ENCODE results near the gene ATP23.

The ATP23 gene

GRCh38 chr12:57993834-57994233 is 52.5 kb downstream of the ATP23 start:
- Histone ChIP-seq H2AFZ (ENCODE audit: low read depth, low read length) (no peak overlapping the region), H3K4me3 (ENCODE audit: low read length) (no peak overlapping the region), H3K79me2 (ENCODE audit: low read length) (no peaks in the 10 kb centered on the region), H3K9ac (ENCODE audit: low read length) (no peak overlapping the region), H3K27me3 (ENCODE audit: low read depth, low read length) (no peaks in the 10 kb centered on the region), H3K4me1 (ENCODE audit: low read length) (no peaks in the 10 kb centered on the region), H3K27ac (ENCODE audit: low read length) (no peak overlapping the region), H3K4me2 (ENCODE audit: low read length) (no peak overlapping the region), H4K20me1 (ENCODE audit: insufficient read depth, low read length) (no peaks in the 10 kb centered on the region), H3K36me3 (replicated peaks; ENCODE audit: low read depth, low read length) (no peaks in the 10 kb centered on the region), H3K9me3 (ENCODE audit: insufficient read depth, low read length) (no peaks in the 10 kb centered on the region)
- no peak for TF ChIP-seq EZH2phosphoT487 (IDR thresholded peaks at IDR 0.05; ENCODE audit: low read depth)

- H3K79me2 ChIP-seq (ENCODE audit: low read length), result no peaks in the 10 kb centered on the region
- H2AFZ ChIP-seq (ENCODE audit: low read depth, low read length), result no peak overlapping the region
- no peak overlapping the region for H3K9ac ChIP-seq (ENCODE audit: low read length)
- no peak overlapping the region for H3K4me2 ChIP-seq (ENCODE audit: low read length)
- no peak overlapping the region for H3K27ac ChIP-seq (ENCODE audit: low read length)
- H3K4me1 ChIP-seq (ENCODE audit: low read length), result no peaks in the 10 kb centered on the region
- H4K20me1 ChIP-seq (ENCODE audit: insufficient read depth, low read length), result no peaks in the 10 kb centered on the region
- no peaks in the 10 kb centered on the region for H3K36me3 ChIP-seq (replicated peaks; ENCODE audit: low read depth, low read length)
- TF ChIP-seq EZH2phosphoT487 (IDR thresholded peaks at IDR 0.05; ENCODE audit: low read depth) (no peak), CTCF (IDR thresholded peaks at IDR 0.05; ENCODE audit: low read depth, low read length) (no peak)
- no peaks in the 10 kb centered on the region for H3K27me3 ChIP-seq (ENCODE audit: low read depth, low read length)
- H3K4me3 ChIP-seq (ENCODE audit: low read length), result no peak overlapping the region
- H3K9me3 ChIP-seq (ENCODE audit: insufficient read depth, low read length), result peaks cover 10% of the 10 kb centered on the region
Observed at GRCh38 chr12:57996520-57996919, 55.2 kb downstream of the ATP23 start.

GRCh38 chr12:57998251-57998650 is 56.9 kb downstream of the ATP23 start:
- no peak overlapping the region for H3K4me3 ChIP-seq (ENCODE audit: low read length)
- no peaks in the 10 kb centered on the region for H4K20me1 ChIP-seq (ENCODE audit: insufficient read depth, low read length)
- H3K4me1 ChIP-seq (ENCODE audit: low read length), result no peaks in the 10 kb centered on the region
- TF ChIP-seq EZH2phosphoT487 (IDR thresholded peaks at IDR 0.05; ENCODE audit: low read depth) (no peak), CTCF (IDR thresholded peaks at IDR 0.05; ENCODE audit: low read depth, low read length) (no peak)
- H3K27me3 ChIP-seq (ENCODE audit: low read depth, low read length), result no peaks in the 10 kb centered on the region
- no peak overlapping the region for H3K9ac ChIP-seq (ENCODE audit: low read length)
- no peaks in the 10 kb centered on the region for H3K79me2 ChIP-seq (ENCODE audit: low read length)
- peaks cover 10% of the 10 kb centered on the region for H3K9me3 ChIP-seq (ENCODE audit: insufficient read depth, low read length)
- no peak overlapping the region for H3K4me2 ChIP-seq (ENCODE audit: low read length)
- H3K27ac ChIP-seq (ENCODE audit: low read length), result no peak overlapping the region
- H3K36me3 ChIP-seq (replicated peaks; ENCODE audit: low read depth, low read length), result no peaks in the 10 kb centered on the region
- no peak overlapping the region for H2AFZ ChIP-seq (ENCODE audit: low read depth, low read length)

GRCh38 chr12:58000499-58000898 is 59.1 kb downstream of the ATP23 start:
- Histone ChIP-seq H3K9me3 (ENCODE audit: insufficient read depth, low read length) (peaks cover 10% of the 10 kb centered on the region), H3K4me3 (ENCODE audit: low read length) (no peak overlapping the region), H2AFZ (ENCODE audit: low read depth, low read length) (no peak overlapping the region), H3K79me2 (ENCODE audit: low read length) (no peaks in the 10 kb centered on the region), H3K27me3 (ENCODE audit: low read depth, low read length) (no peaks in the 10 kb centered on the region), H3K36me3 (replicated peaks; ENCODE audit: low read depth, low read length) (no peaks in the 10 kb centered on the region), H3K4me1 (ENCODE audit: low read length) (no peaks in the 10 kb centered on the region), H3K4me2 (ENCODE audit: low read length) (no peak overlapping the region), H4K20me1 (ENCODE audit: insufficient read depth, low read length) (no peaks in the 10 kb centered on the region), H3K27ac (ENCODE audit: low read length) (no peak overlapping the region), H3K9ac (ENCODE audit: low read length) (no peak overlapping the region)
- no peak for TF ChIP-seq EZH2phosphoT487 (IDR thresholded peaks at IDR 0.05; ENCODE audit: low read depth)

GRCh38 chr12:58007875-58008274 is 66.5 kb downstream of the ATP23 start:
- Histone ChIP-seq H3K79me2 (ENCODE audit: low read length) (no peaks in the 10 kb centered on the region), H3K27ac (ENCODE audit: low read length) (no peak overlapping the region), H3K4me1 (ENCODE audit: low read length) (no peaks in the 10 kb centered on the region), H3K4me3 (ENCODE audit: low read length) (no peak overlapping the region), H2AFZ (ENCODE audit: low read depth, low read length) (no peak overlapping the region), H3K27me3 (ENCODE audit: low read depth, low read length) (no peaks in the 10 kb centered on the region), H4K20me1 (ENCODE audit: insufficient read depth, low read length) (no peaks in the 10 kb centered on the region), H3K36me3 (replicated peaks; ENCODE audit: low read depth, low read length) (no peaks in the 10 kb centered on the region), H3K9ac (ENCODE audit: low read length) (no peak overlapping the region), H3K4me2 (ENCODE audit: low read length) (no peak overlapping the region), H3K9me3 (ENCODE audit: insufficient read depth, low read length) (no peaks in the 10 kb centered on the region)
- TF ChIP-seq CTCF (IDR thresholded peaks at IDR 0.05; ENCODE audit: low read depth, low read length) (no peak), EZH2phosphoT487 (IDR thresholded peaks at IDR 0.05; ENCODE audit: low read depth) (no peak)

Measured in OCI-LY3 (cell line).